PC-3 (cell line): Measurements from ENCODE around the gene KEL. TPM values are rescaled to one million over a fixed set of nuclear protein-coding genes. Genes with fewer than 3 reads are reported as not detected.

Experiments
- ATAC-seq: fragments of 200-7000 bp; cut with Tn5 transposase; 2 replicates; pipeline ENCODE4 v1.9.1; 2020; ENCODE audit warnings: mild to moderate bottlenecking, moderate library complexity
- BruUV-seq: library from RNA; stranded (reverse); fragments of 400-500 nt; replicated peaks from 2 replicates; lab custom pipeline; 2021; lab: Mats Ljungman, UMichigan
- CTCF ChIA-PET: fragments of 300-600 bp; sonication (Branson Sonifier 250); formaldehyde crosslinking; loops from one replicate; lab custom pipeline; 2022; ENCODE audit warnings: antibody characterized with exemption; lab: Charles Lee
- POLR2A ChIA-PET: fragments of 300-600 bp; sonication (Branson Sonifier 250); formaldehyde crosslinking; loops from one replicate; lab custom pipeline; 2022; ENCODE audit warnings: antibody characterized with exemption; ENCODE audit not compliant: unreplicated experiment; lab: Charles Lee
- DNase-seq: peaks from one replicate; pipeline ENCODE4 v3.0.0-alpha.2; 2015
- H2AFZ ChIP-seq: fragments of 300-600 bp; sonication (generic); 2 replicates; pipeline ENCODE4 v1.6.0; 2016; ENCODE audit warnings: antibody characterized with exemption, low read length
- H3F3A ChIP-seq: fragments of 300-600 bp; sonication (generic); one replicate; pipeline ENCODE4 v1.6.0; 2017; ENCODE audit warnings: antibody characterized with exemption, low read length, control low read depth, mild to moderate bottlenecking; ENCODE audit not compliant: unreplicated experiment
- H3K27ac ChIP-seq: fragments of 300-600 bp; sonication (generic); 2 replicates; pipeline ENCODE4 v1.5.1; 2016; ENCODE audit warnings: mild to moderate bottlenecking, low read length
- H3K27me3 ChIP-seq: fragments of 300-600 bp; sonication (generic); 2 replicates; pipeline ENCODE4 v1.6.1; 2016; ENCODE audit warnings: low read length, mixed read lengths
- H3K36me3 ChIP-seq: fragments of 300-600 bp; sonication (generic); 2 replicates; pipeline ENCODE4 v1.6.1; 2016; ENCODE audit warnings: low read depth, mixed run types, low read length, mixed read lengths
- H3K4me1 ChIP-seq: fragments of 300-600 bp; sonication (generic); 2 replicates; pipeline ENCODE4 v1.5.1; 2016; ENCODE audit warnings: low read length; ENCODE audit not compliant: insufficient read depth
- H3K4me2 ChIP-seq: fragments of 300-600 bp; sonication (generic); 2 replicates; pipeline ENCODE4 v1.6.0; 2016; ENCODE audit warnings: low read length
- H3K4me3 ChIP-seq: fragments of 300-600 bp; sonication (generic); 2 replicates; pipeline ENCODE4 v1.5.1; 2016; ENCODE audit warnings: mild to moderate bottlenecking, low read length, mixed read lengths
- H3K79me2 ChIP-seq: fragments of 300-600 bp; sonication (generic); 2 replicates; pipeline ENCODE4 v1.6.1; 2017; ENCODE audit warnings: low read length, mixed read lengths
- H3K9ac ChIP-seq: fragments of 300-600 bp; sonication (generic); 2 replicates; pipeline ENCODE4 v1.6.0; 2016; ENCODE audit warnings: mild to moderate bottlenecking, low read length
- H3K9me2 ChIP-seq: fragments of 300-600 bp; sonication (generic); replicated peaks from 2 replicates; pipeline ENCODE4 v1.6.1; 2016; ENCODE audit warnings: mixed run types, low read length, mixed read lengths
- H3K9me3 ChIP-seq: fragments of 300-600 bp; sonication (generic); 2 replicates; pipeline ENCODE4 v1.6.1; 2016; ENCODE audit warnings: low read length, mixed read lengths
- H4K20me1 ChIP-seq: fragments of 300-600 bp; sonication (generic); 2 replicates; pipeline ENCODE4 v1.6.1; 2016; ENCODE audit warnings: low read length, mixed read lengths
- CTCF ChIP-seq: fragments of 300-600 bp; sonication (generic); conservative IDR thresholded peaks from 2 replicates; pipeline ENCODE4 v1.5.1; 2017; ENCODE audit warnings: antibody characterized with exemption, low read depth, mild to moderate bottlenecking, low read length
- EZH2 ChIP-seq: fragments of 300-600 bp; sonication (generic); IDR thresholded peaks from one replicate; pipeline ENCODE4 v1.6.1; 2017; ENCODE audit warnings: antibody characterized with exemption, mild to moderate bottlenecking, low read length; ENCODE audit not compliant: unreplicated experiment
- EZH2phosphoT487 ChIP-seq: fragments of 300-600 bp; sonication (generic); IDR thresholded peaks from 2 replicates; pipeline ENCODE4 v1.6.1; 2018; ENCODE audit warnings: mild to moderate bottlenecking, antibody characterized with exemption, low read length, borderline replicate concordance
- intact Hi-C: fragments of 100-400 bp; cut with micrococcal nuclease; formaldehyde crosslinking; loops from 2 replicates; pipeline ENCODE4 v1.9.0; 2023
- total RNA-seq: library from RNA; depleted of rRNA; stranded (reverse); fragments of >200 nt; gene quantifications from 2 replicates; pipeline ENCODE4 v1.2.3, GENCODE V29; 2014

The KEL gene
- total RNA-seq, 1 experiment from 2014 or later, result 0.18 TPM

- CTCF ChIA-PET, result interaction anchor here (0.5 to 1.1 kb wide), 3 partner anchors 61 to 89 kb away, joined by 3 to 4 read pairs (median 3); no protein-coding TSS in a partner anchor
- no TSS peak for BruUV-seq
- Histone ChIP-seq H3K4me3 (no peak overlapping the region), H3K27ac (no peak overlapping the region), H3K36me3 (no peaks in the 10 kb centered on the region), H3K9me2 (no peaks in the 10 kb centered on the region), H3K4me1 (peaks cover 19% of the 10 kb centered on the region), H3K9ac (no peak overlapping the region), H3K79me2 (no peaks in the 10 kb centered on the region), H4K20me1 (no peaks in the 10 kb centered on the region), H2AFZ (no peak overlapping the region), H3K27me3 (peaks cover 46% of the 10 kb centered on the region), H3K9me3 (no peaks in the 10 kb centered on the region), H3K4me2 (no peak overlapping the region), H3F3A (no peaks in the 10 kb centered on the region)
- intact Hi-C loops, result no loop called here
- ATAC-seq (no peak), DNase-seq (no peak)
- POLR2A ChIA-PET, result no interaction called here
- no peak for TF ChIP-seq EZH2
- no peak for TF ChIP-seq EZH2phosphoT487
- TF ChIP-seq CTCF, result no peak
Observed at GRCh38 chr7:142961595-142961972, 579 bp downstream of the KEL start.

GRCh38 chr7:142960955-142961512 lies 1.1 kb downstream of the KEL start:
- Histone ChIP-seq H4K20me1 (no peaks in the 10 kb centered on the region), H3K4me1 (peaks cover 24% of the 10 kb centered on the region), H3K79me2 (no peaks in the 10 kb centered on the region), H3K9ac (no peak overlapping the region), H2AFZ (no peak overlapping the region), H3K9me2 (no peaks in the 10 kb centered on the region), H3K9me3 (no peaks in the 10 kb centered on the region), H3K27me3 (peaks cover 46% of the 10 kb centered on the region), H3F3A (no peaks in the 10 kb centered on the region), H3K4me3 (no peak overlapping the region), H3K4me2 (no peak overlapping the region), H3K27ac (no peak overlapping the region), H3K36me3 (no peaks in the 10 kb centered on the region)
- intact Hi-C loops, result no loop called here
- CTCF ChIA-PET, result interaction anchor here (0.5 to 1.1 kb wide), 3 partner anchors 61 to 88 kb away, joined by 3 to 4 read pairs (median 3); no protein-coding TSS in a partner anchor
- TF ChIP-seq CTCF (peak; percentile 57), EZH2phosphoT487 (no peak), EZH2 (no peak)
- BruUV-seq, result no TSS peak
- DNase-seq, result peak; percentile 37
- POLR2A ChIA-PET, result no interaction called here
- ATAC-seq, result no peak

- H3K27ac ChIP-seq, result no peak overlapping the region
- DNase-seq (no peak), ATAC-seq (no peak)
- ChIA-PET CTCF (no interaction called here), POLR2A (no interaction called here)
- H4K20me1 ChIP-seq, result no peaks in the 10 kb centered on the region
- no peak overlapping the region for H3K9ac ChIP-seq
- intact Hi-C loops, result no loop called here
- H3K36me3 ChIP-seq, result no peaks in the 10 kb centered on the region
- no peaks in the 10 kb centered on the region for H3F3A ChIP-seq
- no peak for TF ChIP-seq EZH2phosphoT487
- no peak for TF ChIP-seq EZH2
- no peak for TF ChIP-seq CTCF
- H3K4me1 ChIP-seq, result peaks cover 24% of the 10 kb centered on the region
- no peaks in the 10 kb centered on the region for H3K9me3 ChIP-seq
- peaks cover 36% of the 10 kb centered on the region for H3K27me3 ChIP-seq
- no peak overlapping the region for H3K4me2 ChIP-seq
- H2AFZ ChIP-seq, result no peak overlapping the region
- no TSS peak for BruUV-seq
- no peaks in the 10 kb centered on the region for H3K79me2 ChIP-seq
- H3K4me3 ChIP-seq, result no peak overlapping the region
- no peaks in the 10 kb centered on the region for H3K9me2 ChIP-seq
Observed at GRCh38 chr7:142959202-142959601, 3.0 kb downstream of the KEL start.
